Gastroesophageal sphincter (tissue), 3 donors: ENCODE measurements around the gene ZNF630.

Experiments
- CTCF ChIP-seq, 4 experiments: fragments of 200-600 bp in 2 of 4; fragments of 450-650 bp in 2 of 4; sonication (generic) in 1 of 4; IDR thresholded peaks; one replicate each; pipeline ENCODE4 v1.5.1; 2017 to 2019; ENCODE audit warnings: antibody characterized with exemption in 4 of 4, mild to moderate bottlenecking in 2 of 4, moderate library complexity in 2 of 4
- POLR2A ChIP-seq, 2 donors: fragments of 450-650 bp; IDR thresholded peaks; one replicate each; pipeline ENCODE4 v1.6.1; 2017; ENCODE audit warnings: antibody characterized with exemption in 2 of 2, mild to moderate bottlenecking in 2 of 2, moderate library complexity in 1 of 2
- POLR2AphosphoS5 ChIP-seq: sonication (generic); formaldehyde crosslinking; IDR thresholded peaks from one replicate; pipeline ENCODE4 v1.6.1; 2017; ENCODE audit warnings: antibody characterized with exemption

GRCh38 chrX:48030237-48030636, 41.2 kb downstream of the ZNF630 start:
- TF ChIP-seq CTCF (IDR thresholded peaks at IDR 0.05) (no peak), POLR2AphosphoS5 (no peak), POLR2A (IDR thresholded peaks at IDR 0.05) (no peak)
